ENCODE data around the gene ASTN2. TPM values are rescaled to one million over a fixed set of nuclear protein-coding genes. Genes with fewer than 3 reads are reported as not detected.

The ASTN2 gene
- total and polyA plus RNA-seq, 2 experiments from 2014 or later, result 5.8 to 7.5 TPM

- Histone ChIP-seq H3K9me3 (ENCODE audit: low read depth) (no peaks in the 10 kb centered on the region), H3K27me3 (replicated peaks; ENCODE audit: insufficient read depth) (no peaks in the 10 kb centered on the region), H4K20me1 (ENCODE audit: insufficient read depth) (no peaks in the 10 kb centered on the region), H3F3A (ENCODE audit: insufficient read depth) (no peaks in the 10 kb centered on the region), H3K9ac (peak overlapping the region; percentile 43), H3K79me2 (ENCODE audit: insufficient read depth) (no peaks in the 10 kb centered on the region), H3K9me2 (ENCODE audit: insufficient read depth) (no peaks in the 10 kb centered on the region), H2AFZ (peak overlapping the region; percentile 76; the same call in 1 of the 2 replicates), H3K27ac (no peak overlapping the region), H3K36me3 (ENCODE audit: low read depth) (no peaks in the 10 kb centered on the region), H3K4me2 (ENCODE audit: unreplicated experiment) (peak overlapping the region; percentile 65), H3K4me3 (peak overlapping the region; percentile 69), H3K4me1 (ENCODE audit: insufficient read depth) (no peaks in the 10 kb centered on the region)
- peak; percentile 92 for DNase-seq
- WGBS, 2 experiments (ENCODE audit: low coverage in 1 of 2, low lambda C conversion rate in 2 of 2, missing lambda C conversion rate in 2 of 2), result 1% methylated on average over 16 of the region's 16 CpGs
- in situ Hi-C loops (cut with MboI), result no loop called here
- TF ChIP-seq EZH2 (IDR thresholded peaks at IDR 0.05; ENCODE audit: insufficient read depth, poor library complexity, severe bottlenecking) (no peak), EZH2phosphoT487 (IDR thresholded peaks at IDR 0.05; ENCODE audit: insufficient read depth, low read depth) (no peak)
Observed at GRCh38 chr9:116737152-116737546, 677.7 kb downstream of the ASTN2 start.

- no peaks in the 10 kb centered on the region for H3K79me2 ChIP-seq (ENCODE audit: insufficient read depth)
- no peak overlapping the region for H3K4me2 ChIP-seq (ENCODE audit: unreplicated experiment)
- no peak for TF ChIP-seq EZH2 (IDR thresholded peaks at IDR 0.05; ENCODE audit: insufficient read depth, poor library complexity, severe bottlenecking)
- TF ChIP-seq EZH2phosphoT487 (IDR thresholded peaks at IDR 0.05; ENCODE audit: insufficient read depth, low read depth), result no peak
- in situ Hi-C loops (cut with MboI), result no loop called here
- H3K4me1 ChIP-seq (ENCODE audit: insufficient read depth), result no peaks in the 10 kb centered on the region
- H3K27ac ChIP-seq, result no peak overlapping the region
- no peaks in the 10 kb centered on the region for H3K9me3 ChIP-seq (ENCODE audit: low read depth)
- H3K9ac ChIP-seq, result no peak overlapping the region
- H3K4me3 ChIP-seq, result peak overlapping the region; percentile 69; the same call in 1 of the 2 replicates
- no peak for DNase-seq
- H3F3A ChIP-seq (ENCODE audit: insufficient read depth), result no peaks in the 10 kb centered on the region
- 51 to 54% methylated on average over 8 of the region's 8 CpGs for WGBS, 2 experiments (ENCODE audit: low coverage in 1 of 2, low lambda C conversion rate in 2 of 2, missing lambda C conversion rate in 2 of 2)
- no peaks in the 10 kb centered on the region for H3K9me2 ChIP-seq (ENCODE audit: insufficient read depth)
- no peaks in the 10 kb centered on the region for H3K36me3 ChIP-seq (ENCODE audit: low read depth)
- H3K27me3 ChIP-seq (replicated peaks; ENCODE audit: insufficient read depth), result no peaks in the 10 kb centered on the region
- no peak overlapping the region for H2AFZ ChIP-seq
- H4K20me1 ChIP-seq (ENCODE audit: insufficient read depth), result no peaks in the 10 kb centered on the region
Observed at GRCh38 chr9:116736399-116737151, 678.3 kb downstream of the ASTN2 start.

DNA sequence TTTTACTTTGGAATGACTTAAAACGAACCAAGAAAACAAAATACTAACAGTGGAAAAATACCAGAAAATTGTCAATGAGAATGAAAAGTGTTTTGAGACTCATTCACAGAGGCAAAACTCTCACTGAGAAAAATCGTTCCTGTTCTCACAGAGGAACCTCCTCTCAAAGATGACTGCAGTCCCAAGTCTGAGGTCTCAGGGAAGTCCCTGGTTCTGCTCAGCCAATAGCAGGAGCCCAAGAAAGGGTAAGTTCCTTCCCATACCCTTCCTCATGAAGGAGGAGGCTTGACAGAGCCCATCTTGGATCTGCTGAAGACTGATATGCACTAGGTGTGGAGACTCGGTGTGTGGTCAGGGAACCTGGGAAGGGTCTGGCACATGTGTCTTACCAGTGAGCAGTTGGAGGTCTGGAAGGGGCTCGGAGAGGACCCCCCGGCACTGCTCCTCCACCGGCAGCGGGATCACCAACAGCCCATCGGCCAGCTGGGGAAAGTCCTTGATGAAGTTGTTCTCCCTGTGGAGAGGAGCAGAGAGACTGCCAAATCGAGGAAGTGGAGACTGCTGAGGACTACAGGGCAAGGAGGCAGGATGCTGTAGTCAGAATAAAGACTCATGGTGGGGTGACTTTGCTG, 681.7 kb downstream of the ASTN2 start:
- no peak overlapping the region for H2AFZ ChIP-seq
- no peak overlapping the region for H3K4me3 ChIP-seq
- no peak for TF ChIP-seq EZH2phosphoT487 (IDR thresholded peaks at IDR 0.05; ENCODE audit: insufficient read depth, low read depth)
- TF ChIP-seq EZH2 (IDR thresholded peaks at IDR 0.05; ENCODE audit: insufficient read depth, poor library complexity, severe bottlenecking), result no peak
- H3K9ac ChIP-seq, result no peak overlapping the region
- in situ Hi-C loops (cut with MboI), result no loop called here
- DNase-seq, result no peak
- no peaks in the 10 kb centered on the region for H3F3A ChIP-seq (ENCODE audit: insufficient read depth)
- H3K27ac ChIP-seq, result no peak overlapping the region
- H3K27me3 ChIP-seq (replicated peaks; ENCODE audit: insufficient read depth), result no peaks in the 10 kb centered on the region
- H3K4me1 ChIP-seq (ENCODE audit: insufficient read depth), result no peaks in the 10 kb centered on the region
- H3K4me2 ChIP-seq (ENCODE audit: unreplicated experiment), result no peak overlapping the region
- H3K9me3 ChIP-seq (ENCODE audit: low read depth), result no peaks in the 10 kb centered on the region
- no peaks in the 10 kb centered on the region for H3K9me2 ChIP-seq (ENCODE audit: insufficient read depth)
- no peaks in the 10 kb centered on the region for H3K36me3 ChIP-seq (ENCODE audit: low read depth)
- H3K79me2 ChIP-seq (ENCODE audit: insufficient read depth), result no peaks in the 10 kb centered on the region
- no peaks in the 10 kb centered on the region for H4K20me1 ChIP-seq (ENCODE audit: insufficient read depth)
- 74 to 82% methylated on average over 9 of the region's 9 CpGs for WGBS, 2 experiments (ENCODE audit: low coverage in 1 of 2, low lambda C conversion rate in 2 of 2, missing lambda C conversion rate in 2 of 2)

DNA sequence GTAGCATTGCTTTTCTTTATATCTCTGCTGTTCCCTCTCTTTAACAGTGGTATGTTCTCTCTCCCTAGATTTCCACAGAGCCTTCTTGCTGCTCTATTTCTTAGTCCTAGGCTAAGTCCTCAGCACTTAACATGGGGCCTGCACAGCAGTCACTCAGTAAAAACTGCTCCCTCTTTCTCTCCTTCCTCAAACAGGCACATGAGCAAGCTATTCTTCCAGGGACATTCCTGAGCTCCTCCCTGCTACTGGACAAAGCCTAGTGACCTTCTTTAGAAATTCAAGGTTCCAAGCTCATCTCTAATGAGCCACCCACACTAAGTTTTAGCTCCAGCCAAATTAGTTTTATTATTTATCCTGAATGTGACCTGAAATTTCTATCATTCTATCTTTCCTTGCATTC, 688.3 kb downstream of the ASTN2 start:
- Histone ChIP-seq H3K9me2 (ENCODE audit: insufficient read depth) (no peaks in the 10 kb centered on the region), H4K20me1 (ENCODE audit: insufficient read depth) (no peaks in the 10 kb centered on the region), H3K9ac (no peak overlapping the region), H3K4me3 (no peak overlapping the region), H3K27ac (no peak overlapping the region), H3K4me1 (ENCODE audit: insufficient read depth) (no peaks in the 10 kb centered on the region), H3K36me3 (ENCODE audit: low read depth) (no peaks in the 10 kb centered on the region), H3K27me3 (replicated peaks; ENCODE audit: insufficient read depth) (no peaks in the 10 kb centered on the region), H3K9me3 (ENCODE audit: low read depth) (no peaks in the 10 kb centered on the region), H3K4me2 (ENCODE audit: unreplicated experiment) (no peak overlapping the region), H3F3A (ENCODE audit: insufficient read depth) (no peaks in the 10 kb centered on the region), H2AFZ (no peak overlapping the region), H3K79me2 (ENCODE audit: insufficient read depth) (no peaks in the 10 kb centered on the region)
- DNase-seq, result no peak
- TF ChIP-seq EZH2phosphoT487 (IDR thresholded peaks at IDR 0.05; ENCODE audit: insufficient read depth, low read depth) (no peak), EZH2 (IDR thresholded peaks at IDR 0.05; ENCODE audit: insufficient read depth, poor library complexity, severe bottlenecking) (no peak)
- in situ Hi-C loops (cut with MboI), result no loop called here

Measured in GM23248 (cell line).